T-cell (primary cell): ENCODE measurements around the gene EAF2. TPM values are rescaled to one million over a fixed set of nuclear protein-coding genes. Genes with fewer than 3 reads are reported as not detected.

Source experiments
- total RNA-seq, 35 experiments: library from RNA in 6 of 35; stranded (reverse) in 6 of 35; fragments of 120-200 nt in 1 of 35; gene quantifications; one replicate each; pipeline versions ENCODE4 v1.2.1 to v1.2.4 and lab custom pipeline; 2013 to 2026

The EAF2 gene
- total RNA-seq, 5 donors from 2014 or later (not counting 1 experiment from before 2014, with no cell fraction given) = 4.4 to 9.2 (median 5.4) TPM

Other genes starting within 250 kb of the EAF2 start
- not detected for gene FBXO40, start 241.8 kb upstream of the EAF2 start, total RNA-seq
- gene HCLS1, start 174.3 kb upstream of the EAF2 start, total RNA-seq = 100 to 1,000 TPM; 280 to 329 (median 321) TPM
- gene GOLGB1, start 85.5 kb upstream of the EAF2 start, total RNA-seq = 10 to 100 TPM; 33.5 to 47.0 (median 40.1) TPM
- 10 to 100 TPM; 24.9 to 44.5 (median 25.9) TPM for gene IQCB1, start 149 bp upstream of the EAF2 start, total RNA-seq
- 1 to 10 TPM; 1.6 to 3.0 (median 1.8) TPM for gene SLC15A2, start 59.2 kb downstream of the EAF2 start, total RNA-seq
- gene ILDR1, start 187.0 kb downstream of the EAF2 start, total RNA-seq = under 1 TPM in 2 of 5 donors, not detected in 3; 0.16 TPM
- gene CD86, start 220.2 kb downstream of the EAF2 start, total RNA-seq = 1 to 10 TPM in 1 of 5 donors, under 1 TPM in 3, not detected in 1; 0.23 to 1.2 (median 0.52) TPM